HG02759 (cell line): ENCODE results near the gene PACRG.

Source experiments
- ATAC-seq: cut with Tn5 transposase; IDR thresholded peaks from one replicate; pipeline ENCODE4 v1.9.1; 2021; ENCODE audit warnings: mild to moderate bottlenecking, moderate library complexity; ENCODE audit not compliant: unreplicated experiment

PACRG gene

DNA sequence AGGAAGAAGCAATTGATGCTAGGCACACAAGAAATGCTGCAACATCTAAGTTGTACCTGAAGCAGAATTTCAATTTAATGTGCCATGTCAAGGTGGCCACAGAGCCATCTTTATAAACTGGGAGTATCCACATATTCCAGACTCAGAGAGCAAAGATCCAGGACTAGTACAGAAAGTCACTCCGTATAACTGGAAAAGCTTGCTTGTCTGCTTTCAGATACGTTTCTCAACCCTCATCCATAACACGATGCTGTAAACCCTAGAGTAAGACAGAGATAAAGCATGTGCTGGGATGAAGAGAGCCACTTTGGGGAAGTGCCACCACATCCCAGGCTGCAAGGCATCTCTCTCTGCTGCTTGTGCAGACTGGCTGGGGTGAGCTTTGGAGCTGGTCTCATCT lies 134.7 kb downstream of the PACRG start:
- ATAC-seq, result no peak

DNA sequence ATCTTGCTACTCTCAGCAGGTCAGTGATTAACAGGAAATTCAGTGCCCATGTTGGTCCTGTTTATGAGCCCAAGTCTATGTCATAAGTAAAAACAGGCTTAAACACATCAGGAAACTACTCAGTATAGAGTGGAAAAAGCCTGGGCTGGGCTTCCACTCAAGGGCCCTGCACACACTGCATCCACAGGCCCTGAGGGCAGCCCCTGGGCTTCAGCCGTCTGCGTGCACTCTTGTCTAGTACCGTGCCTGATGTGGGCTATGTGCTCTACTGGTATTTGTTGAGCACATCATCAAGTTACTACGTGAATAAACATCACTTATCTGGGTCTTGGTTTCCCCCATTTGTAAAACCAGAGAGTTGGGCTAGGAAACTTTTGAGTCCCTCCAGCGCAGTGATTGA lies 135.2 kb downstream of the PACRG start:
- no peak for ATAC-seq

DNA sequence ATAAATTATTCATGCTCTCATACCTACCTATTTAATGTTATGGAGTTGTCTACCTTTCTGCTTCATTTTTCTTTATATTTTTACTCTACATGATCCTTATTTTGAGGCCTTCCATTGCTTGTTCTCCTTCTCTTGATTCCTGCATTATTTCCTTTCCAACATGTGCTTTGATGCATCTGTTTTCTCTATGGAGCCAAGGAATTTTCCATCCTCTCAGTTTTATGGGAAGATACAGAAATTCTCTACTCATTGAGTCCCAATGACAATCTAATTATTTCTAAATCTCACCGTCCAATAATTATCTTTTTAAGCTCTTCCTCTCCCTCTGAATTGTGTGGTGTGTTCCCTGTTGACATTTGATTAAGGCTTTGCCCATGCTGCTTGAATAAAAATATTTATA lies 136.0 kb downstream of the PACRG start:
- no peak for ATAC-seq

DNA sequence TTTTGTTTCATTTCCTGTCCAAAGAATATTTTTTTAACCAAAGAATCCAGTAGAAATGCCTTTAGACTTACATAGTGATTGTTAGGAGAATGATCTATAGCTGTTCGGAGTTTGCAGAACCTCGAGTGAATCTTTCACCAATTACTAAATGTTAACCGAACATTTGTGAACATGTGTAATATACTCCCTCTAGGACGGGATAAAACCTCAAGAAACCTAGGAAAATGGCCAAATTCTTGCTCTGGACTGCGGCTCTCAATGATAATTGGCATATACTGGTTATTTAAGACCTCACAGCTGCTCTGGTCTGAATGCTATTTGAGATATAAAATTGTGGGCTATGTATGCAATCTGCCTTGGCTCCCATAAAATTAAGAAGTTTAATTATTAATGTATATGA lies 137.1 kb downstream of the PACRG start:
- no peak for ATAC-seq

DNA sequence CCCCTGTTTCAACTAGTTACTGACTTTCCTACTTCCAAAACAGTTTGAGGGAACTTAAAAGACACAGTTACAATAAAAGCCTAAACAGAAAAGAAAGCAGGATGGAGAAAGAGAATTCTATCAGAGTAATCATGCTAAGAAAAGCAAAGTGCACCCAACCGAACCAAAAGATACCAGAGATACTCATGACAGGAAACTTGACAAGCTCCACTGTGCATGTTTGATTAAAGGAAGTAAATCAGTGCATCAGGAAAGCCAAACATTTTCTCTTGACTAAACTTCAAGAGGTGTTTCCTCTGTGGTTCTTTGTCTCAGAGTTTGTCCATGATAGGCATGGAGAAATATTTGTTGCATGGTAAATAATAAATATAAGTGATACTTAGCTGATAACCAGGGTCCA lies 138.9 kb downstream of the PACRG start:
- no peak for ATAC-seq

DNA sequence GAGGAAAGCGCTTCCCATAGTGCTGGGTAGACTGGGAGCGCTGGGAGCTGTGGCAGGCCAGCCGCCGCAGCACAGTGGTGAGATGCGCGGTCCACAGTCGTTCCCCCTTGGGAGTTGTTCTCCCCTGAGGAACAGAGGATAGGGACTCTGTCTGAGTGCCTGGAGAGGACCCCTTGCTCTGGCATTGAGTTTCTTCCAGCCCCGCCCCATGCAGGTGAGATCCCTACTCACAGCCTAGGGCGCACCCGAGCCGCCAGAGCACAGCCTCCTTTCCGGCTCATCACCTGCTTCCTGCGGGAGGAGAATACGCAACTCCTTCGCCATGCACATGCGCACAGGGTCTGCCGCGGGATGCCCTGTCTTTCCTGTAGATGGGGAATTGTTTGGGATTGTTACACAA lies 140.6 kb downstream of the PACRG start:
- ATAC-seq, result no peak

DNA sequence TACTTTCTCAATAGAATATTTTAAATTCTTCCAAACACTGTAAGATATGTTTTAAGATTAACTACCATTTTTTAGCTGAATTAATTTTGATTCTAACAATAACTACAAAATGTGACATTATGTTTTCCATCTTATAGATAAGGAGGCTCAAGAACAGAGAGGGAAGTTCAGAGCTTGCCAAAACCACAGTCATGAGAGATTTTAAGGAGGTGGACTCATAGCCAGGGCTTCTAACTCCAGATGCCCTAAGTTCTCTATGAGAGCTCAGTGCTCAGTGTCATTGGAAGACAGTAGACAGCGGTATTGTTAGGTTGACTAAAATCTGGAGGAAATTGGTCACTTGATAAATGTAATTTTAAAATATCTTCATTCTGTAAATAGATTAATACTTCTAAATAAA lies 144.2 kb downstream of the PACRG start:
- no peak for ATAC-seq

DNA sequence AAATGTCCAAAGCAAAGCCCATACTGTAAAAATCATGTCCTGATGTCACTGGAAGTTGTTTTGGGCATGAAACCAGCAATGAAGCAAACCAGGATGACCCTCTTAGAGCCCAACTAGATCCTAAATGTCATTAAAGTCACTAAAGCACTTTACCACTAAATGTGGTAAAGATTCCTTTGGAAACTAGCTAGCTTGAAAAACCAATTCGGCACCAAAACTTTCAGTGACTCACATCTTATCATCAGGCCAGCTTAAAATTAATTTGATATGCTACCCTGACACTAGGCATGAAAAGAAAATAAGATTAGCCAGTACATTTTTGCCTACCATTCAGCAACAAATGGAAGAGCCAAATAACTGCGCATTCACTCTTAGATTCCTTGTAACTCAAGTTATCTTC lies 145.8 kb downstream of the PACRG start:
- ATAC-seq, result no peak

DNA sequence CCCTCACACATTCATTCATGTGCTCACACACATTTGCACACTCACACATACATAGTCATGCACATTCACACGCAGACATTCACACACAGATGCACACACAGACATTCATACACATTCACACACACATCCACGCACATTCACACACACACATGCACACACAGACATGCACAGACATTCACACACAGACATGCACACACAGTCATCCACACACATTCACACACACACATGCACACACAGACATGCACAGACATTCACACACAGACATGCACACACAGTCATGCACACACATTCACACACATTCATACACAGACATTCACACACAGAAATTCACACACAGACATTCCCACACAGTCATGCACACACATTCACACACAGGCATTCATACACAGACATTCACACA lies 147.3 kb downstream of the PACRG start:
- no peak for ATAC-seq

DNA sequence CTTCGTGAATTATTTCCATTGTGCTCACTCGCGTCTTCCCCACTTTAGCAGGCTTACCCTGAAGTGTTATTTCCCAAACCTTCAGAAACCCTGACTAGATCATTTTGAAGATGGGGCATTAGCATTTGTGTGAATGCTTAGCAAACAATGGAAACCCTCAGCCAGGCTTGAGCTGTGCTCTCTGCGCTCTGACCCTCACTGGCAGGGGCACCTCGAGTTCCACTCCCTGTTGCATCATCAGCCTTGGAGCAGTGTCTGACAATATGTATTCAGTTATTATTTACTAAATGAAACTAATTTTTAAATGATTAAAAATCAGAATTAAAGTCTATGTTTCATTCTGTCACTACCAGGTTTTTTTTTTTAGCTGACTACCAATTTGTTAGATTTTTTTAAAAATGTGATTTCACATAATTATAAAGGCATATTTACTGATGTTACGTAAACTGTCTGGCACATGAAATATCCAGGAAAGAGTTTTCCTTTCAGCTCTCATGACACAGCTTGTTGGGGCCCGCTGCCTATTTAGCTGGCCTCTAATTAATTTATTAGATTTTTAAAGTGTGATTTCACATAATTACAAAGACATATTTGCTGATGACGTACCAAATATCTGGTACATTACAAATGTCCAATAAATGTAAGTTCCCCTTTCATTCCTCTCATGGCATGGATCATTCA lies 155.2 kb downstream of the PACRG start:
- ATAC-seq, result no peak

DNA sequence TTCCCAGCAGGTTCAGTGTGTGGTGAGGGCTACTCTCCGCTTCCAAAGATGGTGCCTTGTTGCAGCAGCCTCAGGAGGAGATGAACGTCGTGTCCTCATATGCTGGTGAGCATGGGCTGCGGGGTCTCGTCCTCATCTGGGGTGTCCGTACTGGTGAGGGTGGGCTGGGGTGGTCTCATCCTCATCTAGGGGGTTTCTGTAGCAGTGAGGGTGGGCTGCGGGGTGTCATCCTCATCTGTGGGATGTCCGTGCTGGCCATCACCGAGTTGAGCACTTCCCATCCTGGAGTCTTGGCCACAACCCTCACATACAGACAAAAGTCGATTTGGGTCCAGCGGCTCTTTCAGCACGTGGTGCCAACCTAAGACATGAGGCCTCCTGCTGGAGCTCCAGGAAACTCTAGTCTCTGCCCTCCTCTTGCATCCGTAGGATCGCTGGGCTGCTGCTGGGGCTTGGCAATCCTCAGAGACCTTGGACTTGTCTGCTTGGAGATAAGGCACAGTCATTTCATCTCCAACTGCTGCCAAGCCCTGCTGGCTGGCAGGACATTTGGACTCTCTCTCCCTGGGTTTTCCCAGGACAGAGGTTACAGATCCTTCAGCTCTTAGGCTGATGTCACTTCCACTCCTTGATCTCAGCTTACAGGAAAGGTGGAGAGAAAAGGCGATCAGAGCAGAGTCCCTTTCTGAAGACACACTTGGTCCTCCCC lies 160.4 kb downstream of the PACRG start:
- no peak for ATAC-seq

DNA sequence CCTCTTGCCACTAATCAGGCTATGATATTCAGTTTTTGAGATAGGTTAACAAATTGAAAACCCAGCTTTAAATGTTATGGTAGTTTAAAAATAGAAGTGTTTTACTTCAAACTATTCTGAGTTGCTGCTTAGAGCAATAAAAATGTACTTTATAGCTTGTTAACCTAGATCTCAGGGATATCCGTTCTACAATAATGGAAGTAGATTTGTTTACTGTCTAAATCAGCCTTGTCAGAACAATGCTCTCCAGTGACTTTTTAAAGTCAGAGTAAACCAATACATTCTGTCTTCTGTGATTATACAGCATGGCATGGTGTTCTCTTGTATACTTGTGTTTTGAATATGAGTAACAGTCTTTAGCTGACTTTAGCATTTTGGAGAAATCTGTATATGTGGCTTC lies 161.5 kb downstream of the PACRG start:
- no peak for ATAC-seq

DNA sequence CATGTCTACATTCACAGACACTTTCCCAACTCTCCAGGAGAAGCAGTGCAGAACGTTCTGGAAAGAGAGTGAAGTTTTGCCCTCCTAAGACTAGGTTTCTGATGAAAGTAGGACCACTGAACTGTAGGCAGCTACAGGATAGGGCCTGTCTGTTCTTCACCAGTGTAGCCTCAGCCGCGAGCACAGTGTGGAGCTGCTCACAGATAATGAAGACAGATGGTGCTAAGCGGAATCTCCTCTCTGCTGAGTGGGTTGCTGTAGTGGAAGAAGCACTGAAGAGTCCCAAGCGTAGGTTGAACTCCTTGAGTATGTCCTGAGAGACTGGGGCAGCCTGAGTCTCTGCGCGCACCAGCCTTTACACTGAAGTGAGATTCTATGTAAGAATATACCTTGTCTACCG lies 170.2 kb downstream of the PACRG start:
- ATAC-seq, result no peak

DNA sequence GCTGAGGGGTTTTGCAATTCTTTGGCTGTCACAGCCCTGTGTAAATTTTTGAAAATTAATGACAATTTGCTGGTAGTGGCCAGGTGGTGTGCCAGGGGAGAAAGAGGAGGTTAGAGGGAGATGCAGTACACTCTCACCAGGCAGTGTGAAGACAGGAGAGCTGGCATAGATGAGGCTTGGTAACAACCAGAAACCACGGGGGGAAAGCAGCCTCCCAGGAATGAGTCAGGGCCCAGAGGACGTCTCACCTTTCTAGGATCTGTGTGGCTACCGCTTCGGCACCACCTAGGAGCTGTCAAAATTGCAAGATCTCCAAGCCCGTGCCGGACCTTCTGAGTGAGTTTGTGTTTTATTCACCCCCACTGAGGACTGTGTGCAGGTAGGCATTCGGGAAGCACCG lies 171.4 kb downstream of the PACRG start:
- ATAC-seq, result no peak

DNA sequence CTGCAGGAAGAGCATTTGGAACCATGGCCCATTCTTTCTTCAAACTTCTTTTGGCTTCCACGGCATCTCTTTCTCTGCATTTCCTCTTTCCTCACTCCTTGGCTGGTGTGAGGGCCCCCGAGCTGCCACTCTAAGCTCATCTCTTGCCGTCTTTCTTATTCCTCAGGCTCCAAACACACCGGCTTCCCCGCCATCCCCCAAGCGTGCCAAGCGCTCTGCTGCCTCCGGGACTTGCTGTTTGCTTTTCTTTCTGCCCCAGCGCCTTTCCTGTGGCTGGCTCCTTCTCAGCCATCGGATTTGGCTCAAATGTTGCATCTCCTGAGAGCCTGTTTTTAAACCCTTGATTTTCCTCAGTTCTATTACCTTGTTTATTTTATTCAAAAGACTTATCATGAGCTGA lies 172.7 kb downstream of the PACRG start:
- ATAC-seq, result no peak

DNA sequence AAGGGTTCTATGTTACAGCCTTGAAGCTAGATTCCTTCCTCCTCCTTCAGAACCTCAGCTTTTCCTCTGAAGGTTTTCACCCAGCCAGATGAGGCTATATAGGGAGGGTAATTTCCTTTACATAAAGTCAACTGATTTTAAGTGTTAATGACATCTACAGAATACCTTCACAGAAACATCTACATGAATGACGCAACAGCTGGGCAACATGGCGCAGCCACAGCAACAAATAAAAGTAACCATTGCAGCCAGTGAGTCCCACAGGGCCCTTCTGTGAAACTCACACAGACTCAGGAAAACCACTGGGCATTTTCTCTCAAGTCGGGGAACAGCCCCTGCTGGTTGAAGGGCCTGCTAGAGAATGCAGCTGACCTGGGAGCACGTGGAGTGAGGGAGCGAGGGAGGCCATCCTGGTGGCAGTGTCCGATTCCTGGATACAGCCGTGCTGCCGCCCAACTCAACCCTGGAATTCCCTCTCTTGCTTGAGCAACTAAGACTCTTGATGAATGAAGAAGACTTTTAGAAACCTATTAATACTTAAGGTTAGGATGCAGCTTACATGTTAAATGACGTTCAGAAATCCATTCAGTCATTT lies 176.4 kb downstream of the PACRG start:
- ATAC-seq, result no peak

DNA sequence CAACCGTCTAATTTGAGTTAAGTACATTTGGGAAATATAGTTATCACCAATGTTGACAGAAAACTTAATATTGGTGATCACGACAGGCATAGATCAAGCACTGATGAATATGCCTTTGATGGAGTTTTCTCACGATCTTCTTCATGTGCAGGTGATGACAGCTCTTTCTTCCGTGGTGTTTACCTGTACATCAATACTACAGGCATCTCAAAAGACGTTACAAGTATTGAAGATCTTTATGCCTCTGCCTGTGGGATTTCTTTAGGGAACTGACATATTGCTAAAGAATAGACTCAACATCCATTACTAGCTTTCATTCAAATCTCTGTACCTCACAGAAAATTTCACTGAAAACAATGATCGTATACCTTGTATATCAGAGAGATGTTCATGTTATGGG lies 178.7 kb downstream of the PACRG start:
- no peak for ATAC-seq

DNA sequence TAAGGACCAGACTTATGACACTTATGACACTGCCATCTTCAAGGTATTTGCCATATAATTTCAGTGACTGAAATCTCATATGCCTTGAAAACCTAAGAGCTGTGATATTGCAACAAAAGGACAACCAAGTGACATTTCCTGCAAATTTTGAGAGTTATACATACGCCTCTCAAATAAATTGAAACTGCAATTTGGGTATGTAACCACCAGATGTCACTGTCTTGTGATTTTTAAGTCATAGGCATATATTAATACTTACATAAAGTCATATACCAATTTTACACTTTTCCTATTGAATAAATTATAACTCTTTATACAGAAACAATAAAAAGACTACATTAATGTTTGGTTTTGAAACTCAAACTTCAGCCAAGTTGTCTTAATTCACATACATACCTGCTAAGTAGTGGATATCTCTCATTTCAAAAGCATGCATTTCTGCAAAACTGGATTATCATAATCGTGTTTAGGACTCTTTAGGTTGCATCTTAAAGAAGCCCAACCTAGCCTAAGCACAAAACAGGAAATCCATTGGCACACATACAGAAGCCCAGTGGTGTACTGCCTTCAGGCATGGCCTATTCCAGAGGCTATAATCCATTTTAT lies 180.2 kb downstream of the PACRG start:
- ATAC-seq, result no peak

DNA sequence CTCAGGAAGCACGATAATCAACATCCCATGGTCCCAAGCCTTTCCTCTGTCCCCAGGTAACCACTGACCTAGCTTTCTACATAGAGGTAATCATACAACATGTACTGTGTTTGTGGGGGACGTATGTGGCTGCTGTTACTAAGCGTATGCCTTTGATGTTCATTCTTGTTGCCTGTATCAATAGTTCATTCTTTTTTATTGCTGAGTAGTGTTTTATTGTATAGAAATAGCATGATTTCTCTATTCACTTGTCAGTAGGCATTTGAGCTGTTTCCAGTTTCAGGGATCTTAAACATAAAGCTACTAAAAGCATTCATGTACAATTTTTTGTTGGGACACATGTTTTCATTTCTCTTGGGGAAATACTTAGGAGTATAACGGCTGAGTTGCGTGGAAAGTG lies 185.4 kb downstream of the PACRG start:
- ATAC-seq, result no peak

DNA sequence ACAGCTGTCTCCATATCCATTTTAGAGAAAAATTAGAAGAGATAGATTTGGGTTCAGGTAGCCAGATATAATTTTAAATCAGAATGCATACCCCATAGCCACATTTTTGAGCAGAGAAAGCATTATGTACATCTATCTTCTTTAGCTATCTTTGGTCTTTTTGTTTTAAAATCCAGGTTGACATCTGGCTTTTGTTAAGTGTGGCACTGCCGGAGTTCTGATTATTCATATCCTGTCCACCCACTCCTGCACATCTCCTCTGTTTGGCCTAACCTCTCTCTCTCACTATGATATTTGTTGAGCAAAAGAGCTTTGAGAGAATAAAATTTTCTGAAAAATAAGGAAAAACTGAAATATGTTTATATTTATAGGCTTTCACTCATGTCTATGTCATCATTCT lies 189.7 kb downstream of the PACRG start:
- no peak for ATAC-seq

DNA sequence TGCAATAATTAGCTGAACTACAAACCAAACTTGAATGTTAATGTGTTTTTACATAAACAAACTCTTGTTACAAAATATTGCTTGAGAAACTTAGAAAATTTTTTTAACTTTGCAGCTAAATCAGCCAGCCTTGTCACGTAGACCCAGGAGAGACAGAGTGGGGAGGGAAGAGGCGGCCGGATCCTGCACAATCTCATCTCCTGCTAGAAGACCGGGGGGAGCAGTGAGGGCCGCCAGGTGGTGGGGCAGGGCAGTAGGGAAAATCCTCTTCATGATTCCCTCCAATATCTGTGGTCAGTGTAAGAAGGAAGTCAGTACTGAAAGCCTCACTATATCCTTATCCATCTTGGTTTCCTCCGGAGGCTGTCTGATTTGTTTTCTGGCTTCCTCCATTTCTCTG lies 193.3 kb downstream of the PACRG start:
- no peak for ATAC-seq

DNA sequence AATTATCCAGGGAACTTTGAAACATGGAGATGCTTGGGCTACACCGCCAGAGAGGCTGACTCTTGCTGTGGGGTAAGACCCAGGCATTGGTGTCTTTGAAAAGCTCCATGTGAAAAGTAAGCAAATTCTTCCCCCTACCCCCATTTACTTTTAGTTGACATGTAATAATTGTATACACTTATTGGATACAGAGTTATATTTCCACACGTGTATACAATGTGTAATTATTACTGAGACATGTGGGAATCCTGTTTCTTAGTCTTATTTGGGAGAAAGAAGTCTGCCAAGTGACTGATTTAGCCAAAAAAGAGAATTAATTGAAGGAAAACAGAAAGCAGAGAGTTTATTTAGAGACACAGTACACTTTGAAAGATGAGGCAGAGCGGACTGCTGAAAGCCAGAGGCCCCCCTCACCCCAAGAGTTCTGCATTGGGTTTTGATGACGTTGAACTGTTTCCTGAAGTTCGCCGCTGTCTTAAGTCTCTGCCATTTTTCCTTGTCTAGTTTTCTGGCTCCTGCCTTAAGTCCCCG lies 193.8 kb downstream of the PACRG start:
- ATAC-seq, result no peak
